GM12872 (cell line): Measurements from ENCODE around the gene HSPA2.

Experiments used
- TF ChIP-seq, protein P1 (sequence below): IDR thresholded peaks from 3 replicates; pipeline ENCODE4 v1.5.1; 2011; ENCODE audit warnings: low read depth, mild to moderate bottlenecking, low read length, moderate library complexity; ENCODE audit not compliant: insufficient read depth

HSPA2 gene

DNA sequence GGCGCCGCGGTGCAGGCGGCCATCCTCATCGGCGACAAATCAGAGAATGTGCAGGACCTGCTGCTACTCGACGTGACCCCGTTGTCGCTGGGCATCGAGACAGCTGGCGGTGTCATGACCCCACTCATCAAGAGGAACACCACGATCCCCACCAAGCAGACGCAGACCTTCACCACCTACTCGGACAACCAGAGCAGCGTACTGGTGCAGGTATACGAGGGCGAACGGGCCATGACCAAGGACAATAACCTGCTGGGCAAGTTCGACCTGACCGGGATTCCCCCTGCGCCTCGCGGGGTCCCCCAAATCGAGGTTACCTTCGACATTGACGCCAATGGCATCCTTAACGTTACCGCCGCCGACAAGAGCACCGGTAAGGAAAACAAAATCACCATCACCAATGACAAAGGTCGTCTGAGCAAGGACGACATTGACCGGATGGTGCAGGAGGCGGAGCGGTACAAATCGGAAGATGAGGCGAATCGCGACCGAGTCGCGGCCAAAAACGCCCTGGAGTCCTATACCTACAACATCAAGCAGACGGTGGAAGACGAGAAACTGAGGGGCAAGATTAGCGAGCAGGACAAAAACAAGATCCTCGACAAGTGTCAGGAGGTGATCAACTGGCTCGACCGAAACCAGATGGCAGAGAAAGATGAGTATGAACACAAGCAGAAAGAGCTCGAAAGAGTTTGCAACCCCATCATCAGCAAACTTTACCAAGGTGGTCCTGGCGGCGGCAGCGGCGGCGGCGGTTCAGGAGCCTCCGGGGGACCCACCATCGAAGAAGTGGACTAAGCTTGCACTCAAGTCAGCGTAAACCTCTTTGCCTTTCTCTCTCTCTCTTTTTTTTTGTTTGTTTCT, 1.7 kb downstream of the HSPA2 start:
- TF ChIP-seq, protein P1, sequence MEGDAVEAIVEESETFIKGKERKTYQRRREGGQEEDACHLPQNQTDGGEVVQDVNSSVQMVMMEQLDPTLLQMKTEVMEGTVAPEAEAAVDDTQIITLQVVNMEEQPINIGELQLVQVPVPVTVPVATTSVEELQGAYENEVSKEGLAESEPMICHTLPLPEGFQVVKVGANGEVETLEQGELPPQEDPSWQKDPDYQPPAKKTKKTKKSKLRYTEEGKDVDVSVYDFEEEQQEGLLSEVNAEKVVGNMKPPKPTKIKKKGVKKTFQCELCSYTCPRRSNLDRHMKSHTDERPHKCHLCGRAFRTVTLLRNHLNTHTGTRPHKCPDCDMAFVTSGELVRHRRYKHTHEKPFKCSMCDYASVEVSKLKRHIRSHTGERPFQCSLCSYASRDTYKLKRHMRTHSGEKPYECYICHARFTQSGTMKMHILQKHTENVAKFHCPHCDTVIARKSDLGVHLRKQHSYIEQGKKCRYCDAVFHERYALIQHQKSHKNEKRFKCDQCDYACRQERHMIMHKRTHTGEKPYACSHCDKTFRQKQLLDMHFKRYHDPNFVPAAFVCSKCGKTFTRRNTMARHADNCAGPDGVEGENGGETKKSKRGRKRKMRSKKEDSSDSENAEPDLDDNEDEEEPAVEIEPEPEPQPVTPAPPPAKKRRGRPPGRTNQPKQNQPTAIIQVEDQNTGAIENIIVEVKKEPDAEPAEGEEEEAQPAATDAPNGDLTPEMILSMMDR: no peak

DNA sequence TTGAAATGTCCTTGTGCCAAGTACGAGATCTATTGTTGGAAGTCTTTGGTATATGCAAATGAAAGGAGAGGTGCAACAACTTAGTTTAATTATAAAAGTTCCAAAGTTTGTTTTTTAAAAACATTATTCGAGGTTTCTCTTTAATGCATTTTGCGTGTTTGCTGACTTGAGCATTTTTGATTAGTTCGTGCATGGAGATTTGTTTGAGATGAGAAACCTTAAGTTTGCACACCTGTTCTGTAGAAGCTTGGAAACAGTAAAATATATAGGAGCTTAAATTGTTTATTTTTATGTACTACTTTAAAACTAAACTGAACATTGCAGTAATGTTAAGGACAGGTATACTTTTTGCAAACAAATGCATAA, 2.3 kb downstream of the HSPA2 start:
- TF ChIP-seq, protein P1: no peak

DNA sequence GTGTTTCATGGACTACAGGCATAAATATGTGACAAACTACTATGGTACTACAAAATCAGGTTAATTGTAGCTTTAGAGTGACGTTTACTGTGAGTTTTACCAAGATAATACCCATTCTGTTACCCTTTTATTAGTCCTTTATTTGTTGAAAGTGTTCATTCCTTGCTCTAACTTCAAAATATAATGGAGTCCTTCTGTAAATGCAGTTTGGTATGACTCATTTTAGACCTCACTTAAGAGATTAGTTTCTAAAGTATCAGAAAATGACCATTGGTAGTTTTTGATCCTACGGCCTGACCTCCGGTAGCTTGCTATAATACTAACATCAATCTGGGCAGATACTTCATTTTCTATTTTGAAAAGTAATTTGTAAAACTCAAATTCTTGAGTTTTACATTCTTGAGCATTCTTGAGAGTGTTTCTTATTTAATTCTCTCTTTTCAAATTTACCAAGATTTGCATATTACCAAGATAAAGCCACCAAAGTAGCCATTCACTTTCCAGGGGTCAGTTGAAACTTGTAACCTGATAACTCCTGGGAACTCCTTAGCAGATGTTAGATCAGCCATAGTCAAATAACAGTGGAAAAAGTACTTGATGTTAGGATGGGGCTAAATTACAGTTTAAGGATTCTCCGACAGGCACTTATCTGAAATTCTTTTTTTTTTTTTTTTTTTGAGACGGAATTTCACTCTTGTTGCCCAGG, 4.2 kb downstream of the HSPA2 start:
- TF ChIP-seq, protein P1: no peak

DNA sequence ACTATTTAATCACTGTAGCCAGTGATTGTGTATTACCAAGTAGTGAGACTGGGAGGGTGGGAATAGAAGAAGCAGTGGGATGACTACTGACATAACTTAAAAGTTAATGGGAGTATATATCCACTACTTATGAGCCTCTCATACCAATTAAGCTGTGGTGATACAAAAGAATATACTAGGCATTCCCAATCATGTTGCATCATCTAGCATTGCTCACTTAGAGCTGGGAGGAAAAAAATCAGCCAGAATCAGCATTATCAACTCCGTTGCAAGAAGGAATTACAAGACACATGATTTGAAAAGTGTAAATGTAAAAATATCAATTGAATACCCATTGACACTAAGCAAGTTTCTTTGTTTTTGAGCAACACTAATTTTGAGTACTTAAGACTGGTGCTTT, 8.5 kb downstream of the HSPA2 start:
- TF ChIP-seq, protein P1: no peak

DNA sequence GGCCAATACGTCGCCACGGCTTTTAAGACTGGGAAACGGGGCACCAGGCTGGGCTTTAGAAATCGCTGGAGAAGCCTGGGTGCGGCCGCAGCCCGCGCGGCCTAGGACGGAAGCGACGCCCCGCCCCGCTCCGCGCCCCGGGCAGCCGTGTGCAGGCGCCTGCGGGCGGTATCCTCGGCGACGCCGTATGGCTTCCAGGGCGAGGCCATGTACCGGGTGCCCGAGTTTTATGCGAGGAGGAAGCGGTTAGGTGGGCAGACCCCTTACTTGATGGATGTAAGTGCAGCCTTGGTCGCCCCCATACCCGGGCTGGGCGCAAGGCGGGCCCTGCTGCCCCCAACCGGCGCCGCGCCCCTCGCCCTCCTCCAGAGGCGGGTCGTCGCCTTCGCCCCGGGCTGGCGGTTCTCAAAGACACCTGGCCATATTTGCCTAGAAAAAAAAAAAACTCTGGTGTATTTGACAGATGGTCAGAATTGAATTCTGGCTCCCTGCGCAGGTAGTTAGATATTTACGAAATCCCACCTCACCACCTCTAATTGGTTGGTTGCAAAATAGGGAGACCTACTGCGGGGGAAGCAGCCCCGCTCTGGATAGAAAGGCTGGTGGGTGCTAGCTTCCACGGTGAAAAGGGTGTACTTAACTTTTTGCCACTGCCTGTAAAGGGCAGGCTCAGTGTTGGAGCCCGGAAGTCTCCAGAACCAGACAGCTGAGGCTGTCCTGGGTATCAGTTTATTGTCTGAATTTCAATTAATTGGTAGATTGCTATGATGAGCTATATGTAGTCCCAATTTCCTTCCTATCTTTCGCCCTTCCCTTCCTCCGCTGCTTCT, 9.5 kb downstream of the HSPA2 start, which contains the start of gene PPP1R36:
Gene PPP1R36, plus strand, starts transcription at position 171 of the 830 bp plus-strand sequence. Its CDS starts 37 bp downstream, at position 208.
- TF ChIP-seq, protein P1: no peak

DNA sequence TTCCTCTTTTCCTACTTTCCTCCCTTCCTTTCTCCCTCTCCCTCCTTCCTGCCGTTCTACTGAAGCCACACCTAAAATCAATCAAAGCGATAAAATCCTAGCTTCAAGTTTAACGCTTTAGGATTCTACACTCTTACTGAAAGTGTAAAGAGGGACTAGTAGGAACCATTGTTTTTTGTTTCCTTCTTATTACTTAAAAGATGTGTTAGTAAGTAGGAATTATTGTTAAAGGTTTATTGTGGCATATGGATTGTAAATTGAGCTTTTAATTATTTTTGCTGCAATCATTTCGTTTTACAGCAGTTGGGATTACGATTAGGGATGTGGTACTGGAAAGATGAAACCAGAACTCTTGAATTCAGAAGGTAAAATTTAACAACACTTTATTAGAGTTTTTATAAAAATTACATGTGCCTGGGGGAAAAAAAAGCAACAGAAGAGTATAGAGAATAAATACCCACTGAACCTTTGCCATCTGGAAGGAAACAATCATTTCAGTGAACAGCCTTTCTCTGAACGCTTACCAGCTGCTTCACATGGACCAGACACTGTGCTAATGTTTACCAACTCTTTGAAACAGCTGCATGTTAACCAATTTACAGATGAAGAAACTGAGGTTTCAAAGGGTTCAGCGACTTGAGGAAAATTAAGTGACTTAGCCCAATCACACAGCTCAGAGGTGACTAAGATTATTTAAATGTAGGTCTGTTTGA, 10.2 kb downstream of the HSPA2 start:
- TF ChIP-seq, protein P1: no peak
